ENCODE results near the gene SH3BGRL2.
"Not testable (repeated sequence)": the region's sequence is repeated elsewhere in the genome, so short reads cannot be mapped to it uniquely, and the experiment has no call there.

Gene SH3BGRL2

DNA sequence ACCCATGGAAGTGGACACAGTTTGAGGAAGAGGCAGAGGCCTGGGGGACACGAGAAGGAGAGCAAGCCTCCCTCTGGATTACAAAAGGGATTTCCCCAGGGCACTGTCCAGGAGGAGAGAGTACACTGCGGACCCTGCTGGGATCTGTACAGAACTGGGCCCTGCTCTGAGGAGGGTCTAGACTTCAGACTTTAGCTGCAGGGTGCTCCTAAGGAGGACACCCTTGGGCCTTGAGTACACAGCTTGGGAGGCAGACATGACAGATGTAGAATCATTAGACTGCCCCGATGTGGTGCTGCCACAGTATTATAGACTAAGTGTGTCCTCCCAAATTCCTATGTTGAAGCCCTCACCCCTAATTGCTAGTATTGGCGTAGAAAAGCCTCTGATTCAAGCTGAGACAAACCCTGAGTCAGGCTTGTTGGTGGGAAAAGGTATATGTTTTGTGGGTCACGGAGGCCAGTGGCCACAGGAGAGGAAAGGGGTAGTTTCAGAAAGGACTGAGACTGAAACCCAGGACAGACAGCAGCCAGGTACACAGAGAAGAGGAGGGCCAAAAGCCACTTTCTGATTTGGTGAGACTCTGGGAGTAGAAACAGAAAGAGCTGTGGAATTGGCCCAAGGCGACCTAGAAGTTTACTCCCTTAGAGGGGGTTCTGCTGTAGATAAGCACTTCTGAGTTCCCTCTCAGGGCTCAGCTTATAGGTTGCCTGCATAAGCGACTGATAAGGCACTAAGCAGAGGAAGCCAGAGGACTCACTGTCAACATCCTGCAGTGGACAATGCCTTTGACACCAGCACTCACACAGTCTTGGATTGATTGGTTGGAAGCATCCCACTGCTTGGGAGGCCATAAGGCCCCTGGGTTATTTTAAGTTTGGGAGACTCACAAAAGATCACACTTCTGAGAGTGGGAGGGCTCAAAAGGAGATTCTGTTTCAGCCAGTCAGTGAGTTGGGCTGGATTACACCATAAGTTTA is 16.5 kb upstream of the SH3BGRL2 start:
- DNase-seq, result no peak

DNA sequence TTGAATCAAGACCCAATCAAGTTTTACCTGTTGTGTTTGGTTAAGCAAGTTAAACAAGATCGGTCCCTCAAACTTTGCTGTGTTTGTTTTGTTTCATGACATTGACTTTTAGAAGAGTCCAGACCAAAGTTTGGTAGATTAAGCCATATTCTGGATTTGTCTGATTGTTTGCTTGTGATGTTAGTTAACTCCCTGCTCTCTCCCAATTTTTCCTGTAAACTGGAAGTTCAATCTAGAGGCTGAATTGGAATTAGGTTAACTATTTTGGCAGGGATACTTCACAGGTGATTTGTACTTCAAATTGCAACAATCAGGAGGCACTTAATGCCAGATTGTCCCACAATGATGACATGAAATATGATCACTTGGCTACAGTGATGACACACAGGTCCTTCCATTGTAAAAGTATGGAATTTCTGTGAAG is 13.6 kb upstream of the SH3BGRL2 start:
- no peak for DNase-seq

DNA sequence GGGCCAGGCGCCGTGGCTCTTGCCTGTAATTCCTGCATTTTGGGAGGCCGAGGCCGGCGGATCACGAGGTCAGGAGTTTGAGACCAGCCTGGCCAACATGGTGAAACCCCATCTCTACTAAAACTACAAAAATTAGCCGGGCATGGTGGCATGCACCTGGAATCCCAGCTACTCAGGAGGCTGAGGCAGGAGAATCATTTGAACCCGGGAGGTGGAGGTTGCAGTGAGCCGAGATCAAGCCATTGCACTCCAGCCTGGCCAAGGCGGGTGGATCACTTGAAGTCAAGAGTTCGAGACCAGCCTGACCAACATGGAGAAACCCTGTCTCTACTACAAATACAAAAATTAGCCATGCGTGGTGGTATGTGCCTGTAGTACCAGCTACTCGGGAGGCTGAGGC is 12.7 kb upstream of the SH3BGRL2 start:
- not testable (repeated sequence) for DNase-seq

DNA sequence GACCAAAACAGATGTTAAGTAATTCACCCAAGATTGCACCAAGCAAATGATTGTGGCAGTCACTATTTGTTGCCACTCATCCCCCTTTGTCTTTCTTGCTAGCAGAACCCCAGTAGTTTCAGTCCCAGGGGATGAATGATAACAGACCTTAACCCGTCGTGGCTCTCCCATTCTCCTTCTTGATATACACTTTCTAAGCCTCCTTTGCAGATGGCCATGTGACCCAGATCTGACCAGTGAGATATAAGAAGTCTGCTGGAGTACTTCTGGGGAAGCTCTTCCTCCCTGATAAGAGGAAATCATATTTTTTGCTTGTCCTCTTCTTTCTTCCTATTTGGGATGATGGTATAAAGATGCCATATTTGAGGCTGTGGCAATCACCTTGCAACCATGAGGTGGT is 9.6 kb upstream of the SH3BGRL2 start:
- DNase-seq, result no peak

DNA sequence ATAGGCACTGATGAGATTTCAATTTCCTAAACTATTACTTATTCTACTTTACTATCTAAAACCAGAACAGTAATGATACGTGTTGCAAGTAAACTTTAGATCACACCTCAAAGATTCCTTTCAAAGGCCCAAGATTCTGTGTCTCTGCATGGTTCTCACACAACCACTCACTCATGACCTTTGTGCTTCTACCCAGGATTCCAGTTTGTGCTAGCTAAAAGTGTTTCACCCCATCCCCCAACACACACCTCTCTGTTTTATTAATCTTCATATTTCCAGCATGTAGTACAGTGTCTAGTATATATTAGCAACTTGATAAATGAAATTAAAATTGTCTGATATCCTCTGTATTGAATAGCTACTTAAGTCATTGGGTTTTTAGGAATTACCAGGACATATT is 8.8 kb upstream of the SH3BGRL2 start:
- DNase-seq, result no peak

DNA sequence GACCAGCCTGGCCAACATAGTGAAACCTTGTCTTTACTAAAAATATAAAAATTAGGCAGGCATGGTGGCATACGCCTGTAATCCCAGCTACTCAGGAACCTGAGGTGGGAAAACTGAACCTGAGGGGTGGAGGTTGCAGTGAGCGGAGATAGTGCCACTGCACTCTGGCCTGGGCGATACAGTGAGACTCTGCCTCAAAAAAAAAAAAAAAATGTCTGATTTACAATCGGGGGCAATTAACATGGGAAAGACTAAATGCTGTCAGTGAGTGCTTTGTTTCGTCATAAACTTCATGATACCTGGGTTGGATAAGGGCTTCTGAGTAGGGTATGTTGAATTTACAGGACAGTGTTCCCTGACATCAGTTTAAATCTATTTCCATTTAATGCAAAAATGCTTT is 8.0 kb upstream of the SH3BGRL2 start:
- DNase-seq, result no peak

DNA sequence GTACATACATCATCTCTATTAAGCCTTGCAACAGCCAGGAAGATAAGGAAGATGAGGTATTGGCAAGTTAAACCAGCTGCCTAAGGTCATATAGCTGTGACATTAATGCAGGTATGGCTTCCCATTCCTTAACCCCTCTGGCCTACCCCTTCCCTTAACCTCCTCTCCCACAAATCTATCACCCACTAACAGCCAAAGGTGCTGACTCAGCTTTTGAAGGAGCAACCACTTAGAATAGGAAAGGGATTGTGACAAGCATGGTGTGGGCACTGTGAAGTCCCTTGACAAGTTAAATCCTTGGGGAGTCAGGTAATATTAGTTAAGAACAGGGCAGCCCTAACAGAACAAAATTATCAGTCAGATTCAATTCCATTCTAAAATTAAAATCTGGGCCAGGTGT is 5.4 kb upstream of the SH3BGRL2 start:
- DNase-seq, result no peak

DNA sequence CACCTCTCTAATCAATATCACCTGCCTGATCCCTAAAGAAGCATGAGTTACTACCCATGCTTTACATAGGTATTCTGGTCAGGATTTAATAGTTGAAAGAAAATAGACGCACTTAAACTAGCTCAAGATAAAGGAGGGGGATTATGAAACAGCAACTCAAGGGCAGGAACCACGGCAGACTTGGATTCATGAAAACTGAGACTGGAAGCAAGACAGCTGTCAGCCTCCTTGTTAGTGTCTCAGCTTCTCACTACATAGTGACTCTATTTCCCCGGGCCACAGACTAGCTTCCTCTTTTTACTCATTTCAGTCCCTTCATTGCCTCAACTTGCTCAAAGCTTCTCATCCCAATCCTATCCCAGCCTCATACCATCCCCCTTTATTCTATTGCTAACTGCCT is 4.3 kb upstream of the SH3BGRL2 start:
- DNase-seq, result no peak

DNA sequence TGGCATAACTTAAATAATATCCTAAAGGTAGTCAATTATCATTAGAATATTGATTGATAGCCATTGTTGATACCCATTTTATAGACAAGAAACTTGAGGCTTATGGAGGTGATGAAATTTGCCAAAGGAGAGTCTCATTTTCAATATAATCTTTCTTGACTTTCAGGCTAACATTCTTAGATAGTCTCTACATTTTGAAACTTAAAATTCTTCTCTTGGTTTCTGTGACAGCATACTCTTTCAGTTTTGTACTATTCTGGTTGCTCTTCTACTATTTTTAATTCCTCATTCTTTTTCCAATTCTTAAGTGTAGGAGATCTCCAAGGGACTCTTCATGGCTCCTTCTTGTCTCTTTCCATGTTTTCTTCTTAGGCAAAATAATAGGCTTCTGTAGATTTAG is 3.7 kb upstream of the SH3BGRL2 start:
- DNase-seq, result no peak

DNA sequence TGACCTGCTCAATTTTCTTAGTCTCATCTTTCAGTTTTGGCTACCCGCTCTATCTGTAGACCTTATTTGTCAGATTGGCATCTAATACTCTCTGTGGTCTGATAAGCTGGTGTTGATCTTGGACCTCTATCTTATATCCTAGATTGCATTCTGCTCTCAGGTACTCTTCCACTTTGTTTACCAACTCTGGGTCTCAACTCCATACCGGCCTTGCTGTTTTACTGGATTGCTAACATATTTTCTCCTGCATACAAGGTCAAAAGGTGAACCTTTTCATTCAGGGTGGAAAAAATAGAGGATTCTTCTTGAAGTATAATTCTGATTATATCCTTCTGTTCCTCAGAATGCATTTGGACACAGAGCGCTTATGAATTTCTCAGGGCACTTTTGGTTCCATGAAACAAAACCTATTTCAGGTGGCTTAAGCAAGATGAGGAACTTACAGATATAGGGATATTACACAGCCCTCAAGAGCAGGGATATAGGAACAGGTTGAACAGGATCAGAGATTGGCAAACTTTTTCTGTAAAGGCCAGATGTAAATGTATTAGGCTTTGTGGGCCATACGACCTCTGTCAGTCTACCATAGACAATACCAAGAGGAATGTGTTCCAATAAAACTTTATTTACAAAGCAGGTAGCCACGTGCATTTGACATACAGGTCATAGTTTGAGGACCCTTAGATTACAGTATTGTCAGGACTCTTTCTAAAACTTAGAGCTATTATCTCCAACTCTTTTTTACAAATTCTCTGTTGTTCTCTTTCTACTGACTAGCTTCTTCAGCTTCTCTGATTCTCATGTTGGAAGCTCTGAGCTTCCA is 2.5 kb upstream of the SH3BGRL2 start:
- no peak for DNase-seq

DNA sequence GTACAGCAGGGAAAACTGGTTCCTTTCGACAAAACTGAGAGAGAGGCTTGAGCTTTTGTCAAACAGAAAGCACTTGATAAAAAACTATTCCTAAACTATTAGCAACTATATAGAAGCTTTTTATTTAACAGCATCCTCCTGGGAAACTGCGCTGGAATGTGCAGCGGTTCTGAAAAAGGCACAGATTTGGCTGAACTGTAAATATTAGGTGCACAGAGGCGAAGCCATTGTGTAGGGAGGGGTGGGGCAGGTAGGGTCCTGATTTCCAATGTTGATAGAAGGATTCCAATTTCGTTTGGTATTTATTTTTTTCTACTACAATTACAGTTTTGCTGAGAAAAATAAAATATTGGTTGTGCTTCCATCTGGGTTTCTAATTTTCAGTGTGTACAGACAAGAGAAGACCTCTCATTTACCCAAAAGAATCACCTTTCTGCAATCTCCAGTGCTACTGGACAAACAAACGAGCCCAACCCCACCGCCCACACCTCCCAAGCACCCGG is 698 bp upstream of the SH3BGRL2 start:
- DNase-seq, result no peak

DNA sequence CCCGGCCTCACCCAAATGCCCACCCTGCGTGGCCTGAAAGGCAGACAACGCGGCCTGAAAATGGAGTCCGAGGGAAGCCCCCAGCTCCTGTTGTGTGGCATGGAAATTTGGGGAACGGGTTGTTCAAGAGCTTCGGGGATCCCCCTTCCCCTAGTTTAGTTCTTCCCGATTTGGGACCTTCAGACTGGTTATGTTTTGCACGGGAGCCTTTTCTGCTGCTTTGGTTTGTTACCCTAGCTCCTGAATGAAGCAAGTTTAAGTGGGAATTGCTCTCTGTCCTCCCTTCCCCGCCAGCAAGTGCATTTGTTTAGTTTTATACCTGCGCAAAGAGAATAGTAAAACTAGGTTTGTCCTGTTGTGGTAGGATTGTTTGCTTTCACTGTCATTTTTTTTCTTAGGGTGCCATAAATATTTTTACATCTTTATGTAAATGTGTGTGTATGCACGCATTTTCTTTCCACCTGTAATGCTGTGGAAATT is 604 bp downstream of the SH3BGRL2 start:
- DNase-seq, result no peak

DNA sequence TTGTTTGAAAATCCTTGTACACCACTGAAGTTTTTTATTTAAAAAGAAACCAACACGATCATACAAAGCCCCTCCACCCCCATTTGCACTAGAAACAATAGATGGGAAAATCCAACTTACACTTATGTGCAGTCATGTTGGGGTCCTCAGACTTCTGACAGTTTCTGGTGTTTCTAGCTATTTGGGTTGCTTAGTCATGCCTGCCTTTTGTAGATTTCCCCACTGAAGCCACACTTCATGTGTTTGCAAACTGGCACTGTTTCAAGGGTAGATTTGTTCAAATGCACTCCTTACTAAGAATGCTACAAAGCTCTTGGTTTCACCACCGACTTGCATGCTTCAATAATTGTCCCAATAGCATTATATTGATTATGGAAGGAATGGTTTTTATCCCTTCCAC is 1.5 kb downstream of the SH3BGRL2 start:
- DNase-seq, result no peak

DNA sequence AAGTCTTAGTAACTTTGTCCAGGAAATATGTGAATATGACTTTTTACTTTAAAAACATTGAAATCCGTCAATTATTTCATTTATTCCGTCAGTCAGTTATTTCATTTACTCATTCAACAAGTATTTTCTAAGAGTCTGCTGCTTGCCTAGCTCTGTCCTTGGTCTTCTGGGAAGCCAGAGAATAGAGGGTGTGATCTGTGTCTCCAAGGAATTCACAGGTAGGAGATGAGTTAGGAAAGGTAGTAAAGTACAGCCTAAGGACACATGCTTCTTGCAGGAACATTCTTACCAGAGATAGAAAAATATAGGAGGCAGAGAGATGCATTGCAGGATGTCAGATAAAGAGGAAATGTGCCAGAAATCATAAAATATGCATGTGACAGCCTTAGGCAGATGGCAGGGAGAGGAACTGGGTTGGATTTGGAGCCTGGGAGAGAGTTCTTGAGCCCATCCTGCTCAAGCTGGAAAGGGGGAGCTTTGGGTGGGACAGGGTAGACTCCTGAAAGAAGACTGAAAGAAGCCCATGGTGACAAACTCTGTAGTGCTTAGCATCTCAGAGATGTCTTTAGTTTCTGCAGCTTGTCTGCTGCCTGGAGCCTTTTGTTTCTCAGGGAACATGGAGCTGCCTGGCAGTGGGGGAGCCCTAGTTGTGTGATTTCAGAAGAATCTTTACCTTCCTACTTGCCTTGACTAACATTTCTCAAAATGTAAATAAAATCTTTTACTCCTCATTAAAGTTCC is 3.5 kb downstream of the SH3BGRL2 start:
- DNase-seq, result no peak

DNA sequence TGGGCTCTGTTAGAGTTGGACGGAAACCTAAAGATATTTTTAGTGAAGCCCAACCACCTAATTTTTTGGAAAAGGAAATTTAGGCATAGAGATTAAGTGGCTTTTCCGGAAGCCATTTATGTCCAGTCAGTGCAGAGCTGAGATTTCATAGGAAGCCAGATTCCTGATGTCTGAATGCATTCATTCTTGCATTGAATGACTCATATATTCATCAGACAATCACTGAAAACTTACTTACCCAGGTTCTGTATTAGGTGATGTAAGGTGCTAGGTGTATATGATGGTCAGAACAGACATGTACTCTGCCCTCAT is 4.1 kb downstream of the SH3BGRL2 start:
- no peak for DNase-seq

DNA sequence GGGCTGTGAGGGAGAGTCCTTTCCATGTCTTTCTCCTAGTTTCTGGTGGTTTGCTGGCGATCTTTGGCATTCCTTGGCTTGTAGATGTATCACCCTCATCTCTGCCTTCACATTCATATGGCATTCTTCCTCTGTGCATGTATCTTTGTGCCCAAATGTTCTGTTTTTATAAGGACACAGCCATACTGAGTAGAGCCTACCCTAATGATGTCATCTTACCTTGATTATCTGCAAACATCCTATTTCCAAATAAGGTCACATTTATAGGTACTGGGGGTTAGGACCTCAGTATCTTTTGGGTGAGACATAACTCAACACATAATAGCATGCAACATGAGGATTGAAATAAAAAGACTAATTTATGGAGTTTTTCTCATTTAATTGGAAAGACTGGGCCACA is 5.5 kb downstream of the SH3BGRL2 start:
- DNase-seq, result no peak

DNA sequence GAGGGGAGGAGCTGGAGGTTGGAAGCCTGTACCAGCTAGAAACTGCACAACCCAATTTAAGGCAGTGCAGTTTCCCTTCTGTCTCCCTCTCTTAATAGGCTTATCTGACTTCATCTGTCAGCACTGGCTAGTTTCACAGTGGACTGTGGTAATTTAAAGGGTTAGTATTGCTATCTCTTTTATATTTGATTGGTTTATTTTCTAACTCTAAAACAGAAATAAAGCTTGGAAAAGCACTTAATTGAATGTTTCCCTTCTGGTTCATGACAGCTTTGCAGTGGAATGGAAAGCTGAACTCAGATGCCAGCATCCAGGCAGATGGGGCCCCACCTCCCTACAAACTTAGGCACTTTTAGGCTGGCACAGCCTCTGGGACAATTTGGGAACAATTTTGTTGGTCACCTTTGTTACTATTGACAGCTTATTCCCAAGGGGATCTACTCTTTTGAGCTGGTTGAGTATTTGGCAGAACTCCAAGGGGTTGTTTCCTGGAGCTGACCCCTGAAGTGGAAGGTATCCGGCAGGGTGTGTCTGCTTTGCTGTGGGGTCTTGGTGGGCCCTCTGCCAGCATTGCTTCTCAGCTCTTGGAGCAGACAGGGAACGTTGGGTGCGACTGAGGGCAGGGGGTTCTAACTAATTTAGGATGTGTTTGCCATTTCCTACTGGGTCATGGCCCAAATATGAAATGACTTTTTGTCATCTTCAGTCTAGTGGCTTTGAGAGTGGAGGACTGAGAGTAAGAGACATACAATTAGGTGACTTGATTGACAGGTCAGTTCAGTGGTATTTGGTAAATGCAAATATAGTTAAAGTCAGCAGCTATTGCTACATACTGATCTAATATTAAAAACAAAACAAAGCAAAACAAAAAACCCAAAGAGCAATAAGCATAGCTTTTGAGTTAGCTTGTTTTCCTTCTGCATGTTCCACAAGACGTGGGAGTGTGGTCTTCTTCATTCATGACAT is 9.3 kb downstream of the SH3BGRL2 start:
- DNase-seq, result no peak

DNA sequence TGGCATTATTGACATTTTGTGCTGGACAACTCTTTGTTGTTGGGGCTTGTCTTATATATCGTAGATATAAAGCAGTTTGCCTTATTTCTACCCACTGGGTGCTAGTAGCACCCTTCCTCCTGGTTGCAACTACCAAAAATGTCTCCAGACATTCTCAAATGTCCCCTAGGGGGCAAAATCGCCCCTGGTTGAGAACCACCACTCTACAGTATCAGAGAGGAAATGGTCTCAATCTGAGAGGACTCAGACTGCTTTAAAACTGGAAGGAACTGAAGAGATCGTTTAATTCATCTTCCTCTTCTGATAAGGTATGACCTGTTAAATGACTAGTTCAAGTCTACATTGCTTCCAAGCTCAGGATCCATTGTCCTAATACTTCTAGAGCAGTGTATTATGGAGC is 14.9 kb downstream of the SH3BGRL2 start:
- no peak for DNase-seq

DNA sequence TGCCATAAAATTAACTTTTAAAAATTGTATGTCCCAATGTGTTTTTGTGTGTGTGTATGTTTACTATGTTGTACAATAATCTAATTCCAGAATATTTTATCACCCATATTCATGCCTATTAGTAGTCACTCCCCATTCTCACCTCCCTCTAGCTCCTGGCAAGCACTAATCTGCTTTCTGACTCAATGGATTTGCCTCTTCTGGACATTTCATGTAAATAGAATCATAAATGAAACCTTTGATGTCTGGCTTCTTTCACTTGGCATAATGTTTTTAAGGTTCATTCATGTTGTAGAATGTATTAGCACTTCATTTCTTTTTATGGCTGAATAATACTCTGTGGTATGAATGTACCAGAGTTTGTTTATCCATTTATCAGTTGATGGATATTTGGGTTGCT is 15.4 kb downstream of the SH3BGRL2 start:
- no peak for DNase-seq

DNA sequence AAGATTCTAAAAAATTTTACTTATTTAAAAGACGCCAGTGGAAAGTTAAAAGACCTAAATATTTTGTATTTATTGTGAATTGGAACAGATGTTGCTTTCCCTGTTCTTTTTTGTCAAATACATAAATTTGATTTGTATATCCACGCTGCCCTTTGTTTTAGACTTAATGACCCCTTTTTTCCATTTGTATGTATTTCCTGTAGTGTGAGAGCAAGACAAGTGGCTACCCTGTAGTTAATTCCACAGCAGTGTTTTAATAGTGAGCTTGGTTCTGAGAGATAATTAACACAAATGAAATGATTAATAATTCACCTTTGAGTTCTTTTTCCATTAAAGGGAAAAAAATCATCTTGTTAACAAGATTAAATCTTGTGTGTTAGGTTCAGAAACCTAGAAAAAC is 16.6 kb downstream of the SH3BGRL2 start:
- no peak for DNase-seq

DNA sequence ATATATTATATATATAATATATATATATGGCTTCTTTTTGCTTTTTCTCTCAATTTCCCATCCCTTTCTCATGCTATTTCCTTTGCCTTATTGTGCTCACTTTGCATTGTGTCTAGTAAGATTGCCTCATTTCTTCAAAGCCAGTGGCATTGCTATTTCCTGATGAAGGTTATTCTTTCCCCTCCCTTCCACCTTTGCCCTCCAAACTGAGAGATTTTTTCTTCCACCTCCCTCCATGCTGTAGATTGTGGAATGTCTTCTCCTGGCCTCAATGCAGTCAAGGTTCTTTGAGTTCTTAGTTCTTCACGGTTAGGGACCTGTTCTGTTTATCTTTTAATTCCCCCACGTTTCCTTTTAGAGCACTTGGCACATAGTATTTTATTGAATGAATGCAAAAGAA is 17.2 kb downstream of the SH3BGRL2 start:
- DNase-seq, result no peak

DNA sequence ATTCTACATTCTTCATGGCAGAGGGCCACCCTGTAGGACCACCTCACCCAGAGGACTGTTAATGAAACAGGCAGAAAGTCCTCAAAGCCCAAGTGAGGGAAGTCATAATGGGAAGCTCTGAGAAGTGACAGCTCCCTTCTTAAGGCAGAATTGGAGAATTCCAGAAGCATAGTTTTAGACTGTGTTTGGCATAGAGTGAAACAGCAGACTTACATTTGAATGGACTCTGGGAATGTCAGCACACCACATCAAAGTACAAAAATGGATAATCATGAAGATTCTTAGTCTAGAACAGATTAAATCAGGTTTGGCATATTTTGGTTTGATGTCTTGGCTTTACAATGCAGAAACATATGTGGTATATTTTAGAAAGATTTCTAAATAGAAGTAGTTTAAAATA is 17.9 kb downstream of the SH3BGRL2 start:
- no peak for DNase-seq
